ENCODE results near the gene FNBP1. TPM values are rescaled to one million over a fixed set of nuclear protein-coding genes. Genes with fewer than 3 reads are reported as not detected.

The FNBP1 gene
- total and polyA plus RNA-seq, 2 of the 13 experiments (the other 11 are each of a cell fraction or from before 2014, with no cell fraction given) = 5.4 to 19.5 TPM

GRCh38 chr9:130001190-130001589 is 41.8 kb downstream of the FNBP1 start:
- no peaks in the 10 kb centered on the region for H3K9me3 ChIP-seq (ENCODE audit: low read length)
- H2AFZ ChIP-seq (ENCODE audit: low read length) = no peak overlapping the region
- H4K20me1 ChIP-seq (ENCODE audit: insufficient read depth, low read length) = no peaks in the 10 kb centered on the region
- no peak for TF ChIP-seq ELK4 (CRISPR knock-in tag; IDR thresholded peaks at IDR 0.05; ENCODE audit: borderline replicate concordance)
- no peak for TF ChIP-seq ZNF746 (CRISPR knock-in tag; IDR thresholded peaks at IDR 0.05)
- TF ChIP-seq ZNF280B (CRISPR knock-in tag; IDR thresholded peaks at IDR 0.05; ENCODE audit: borderline replicate concordance) = no peak
- 0 out of 2 replicates have a peak, but pooled peaks cover under 1% of the 10 kb centered on the region for H3K4me1 ChIP-seq (ENCODE audit: insufficient read depth, low read length)
- H3K4me2 ChIP-seq (ENCODE audit: low read depth, low read length) = no peak overlapping the region
- intact Hi-C loops (cut with micrococcal nuclease; ENCODE audit: unreplicated experiment) = no loop called here
- no TSS peak for BruUV-seq (replicated peaks)
- H3K9ac ChIP-seq (ENCODE audit: insufficient read depth, low read depth, low read length) = no peak overlapping the region
- H3K27ac ChIP-seq (ENCODE audit: extremely low read length, insufficient read depth, low read length) = no peak overlapping the region
- no peaks in the 10 kb centered on the region for H3K27me3 ChIP-seq (ENCODE audit: control insufficient read depth in 1 of 2, insufficient read depth in 2 of 2, low read length in 2 of 2)
- no peaks in the 10 kb centered on the region; a peak in 1 of 5 replicates for H3K36me3 ChIP-seq (replicated peaks in 1 of 2; ENCODE audit: control insufficient read depth in 1 of 2, insufficient read depth in 2 of 2, low read length in 2 of 2)
- ChIA-PET POLR2A (interaction anchor here (0.6 kb wide), 1 partner anchor 9 kb away, joined by 3 read pairs; no protein-coding TSS in a partner anchor), CTCF (ENCODE audit: low intra/inter-chr PET ratio, low total read pairs) (no interaction called here)
- 80% methylated on average over 7 of the region's 7 CpGs for WGBS (ENCODE audit: low lambda C conversion rate)
- no peak for FAIRE-seq
- peaks cover 5% of the 10 kb centered on the region for H3K79me2 ChIP-seq (ENCODE audit: insufficient read depth, low read length)
- in situ Hi-C loops (cut with HindIII; ENCODE audit: extremely low pct_ligation_motif_present, low pct_unique_long_range_greater_than_20kb) = no loop called here
- DNase-seq (ENCODE audit: low spot score) = no peak
- ATAC-seq = no peak
- no peak overlapping the region for H3K4me3 ChIP-seq (replicated peaks in 1 of 3; ENCODE audit: insufficient read depth in 1 of 3, low read depth in 2 of 3, low read length in 3 of 3)

- DNase-seq (ENCODE audit: low spot score) = no peak
- 95% methylated on average over 5 of the region's 5 CpGs for WGBS (ENCODE audit: low lambda C conversion rate)
- ChIA-PET POLR2A (no interaction called here), CTCF (ENCODE audit: low intra/inter-chr PET ratio, low total read pairs) (no interaction called here)
- H3K4me3 ChIP-seq (replicated peaks in 1 of 3; ENCODE audit: insufficient read depth in 1 of 3, low read depth in 2 of 3, low read length in 3 of 3) = no peak overlapping the region
- H3K27ac ChIP-seq (ENCODE audit: extremely low read length, insufficient read depth, low read length) = no peak overlapping the region
- H3K27me3 ChIP-seq (ENCODE audit: control insufficient read depth in 1 of 2, insufficient read depth in 2 of 2, low read length in 2 of 2) = no peaks in the 10 kb centered on the region
- no peaks in the 10 kb centered on the region; a peak in 1 of 5 replicates for H3K36me3 ChIP-seq (replicated peaks in 1 of 2; ENCODE audit: control insufficient read depth in 1 of 2, insufficient read depth in 2 of 2, low read length in 2 of 2)
- H3K79me2 ChIP-seq (ENCODE audit: insufficient read depth, low read length) = peaks cover 5% of the 10 kb centered on the region
- no peak overlapping the region for H3K4me2 ChIP-seq (ENCODE audit: low read depth, low read length)
- no peak for FAIRE-seq
- in situ Hi-C loops (cut with HindIII; ENCODE audit: extremely low pct_ligation_motif_present, low pct_unique_long_range_greater_than_20kb) = no loop called here
- no peak overlapping the region for H2AFZ ChIP-seq (ENCODE audit: low read length)
- peaks cover 15% of the 10 kb centered on the region for H3K4me1 ChIP-seq (ENCODE audit: insufficient read depth, low read length)
- ATAC-seq = no peak
- BruUV-seq (replicated peaks) = no TSS peak
- no peaks in the 10 kb centered on the region for H4K20me1 ChIP-seq (ENCODE audit: insufficient read depth, low read length)
- H3K9ac ChIP-seq (ENCODE audit: insufficient read depth, low read depth, low read length) = no peak overlapping the region
- H3K9me3 ChIP-seq (ENCODE audit: low read length) = no peaks in the 10 kb centered on the region
- intact Hi-C loops (cut with micrococcal nuclease; ENCODE audit: unreplicated experiment) = no loop called here
- no peak for TF ChIP-seq ZFP36L2 (CRISPR knock-in tag; IDR thresholded peaks at IDR 0.05)
- no peak for TF ChIP-seq TAF1 (CRISPR knock-in tag; IDR thresholded peaks at IDR 0.05)
- TF ChIP-seq MATR3 (CRISPR knock-in tag; IDR thresholded peaks at IDR 0.05) = no peak
- no peak for TF ChIP-seq ARNT2 (CRISPR knock-in tag; IDR thresholded peaks at IDR 0.05; ENCODE audit: low read depth)
- no peak for TF ChIP-seq PATZ1 (CRISPR knock-in tag; IDR thresholded peaks at IDR 0.05)
- TF ChIP-seq HOXD1 (CRISPR knock-in tag; IDR thresholded peaks at IDR 0.05) = no peak
- no peak for TF ChIP-seq MXD4 (CRISPR knock-in tag; IDR thresholded peaks at IDR 0.05)
- no peak for TF ChIP-seq ZMYM4 (CRISPR knock-in tag; IDR thresholded peaks at IDR 0.05)
Measured at GRCh38 chr9:129999141-129999510, 43.9 kb downstream of the FNBP1 start.
